Measurements from ENCODE around the gene NES. TPM values are rescaled to one million over a fixed set of nuclear protein-coding genes. Genes with fewer than 3 reads are reported as not detected.

The NES gene
- total RNA-seq, 4 donors from 2014 or later: 3.5 to 8.0 (median 5.4) TPM

- TF ChIP-seq POLR2A (IDR thresholded peaks at IDR 0.05): no peak
- TF ChIP-seq CTCF (IDR thresholded peaks at IDR 0.05): no peak
- no peak overlapping the region for H3K27ac ChIP-seq
- no peaks in the 10 kb centered on the region for H3K36me3 ChIP-seq
- WGBS, 2 donors: 91 to 94% methylated on average over 8 of the region's 10 CpGs
- H3K27me3 ChIP-seq: peaks cover 0 to 99% (median 0%) of the 10 kb centered on the region in 4 donors
- intact Hi-C loops (cut with DNase I): no loop called here
- no peak for DNase-seq
- H3K9me3 ChIP-seq: no peaks in the 10 kb centered on the region
- no peak overlapping the region for H3K4me3 ChIP-seq
- no peaks in the 10 kb centered on the region for H3K4me1 ChIP-seq
Observed at GRCh38 chr1:156648496-156648895, 28.7 kb downstream of the NES start.

DNA sequence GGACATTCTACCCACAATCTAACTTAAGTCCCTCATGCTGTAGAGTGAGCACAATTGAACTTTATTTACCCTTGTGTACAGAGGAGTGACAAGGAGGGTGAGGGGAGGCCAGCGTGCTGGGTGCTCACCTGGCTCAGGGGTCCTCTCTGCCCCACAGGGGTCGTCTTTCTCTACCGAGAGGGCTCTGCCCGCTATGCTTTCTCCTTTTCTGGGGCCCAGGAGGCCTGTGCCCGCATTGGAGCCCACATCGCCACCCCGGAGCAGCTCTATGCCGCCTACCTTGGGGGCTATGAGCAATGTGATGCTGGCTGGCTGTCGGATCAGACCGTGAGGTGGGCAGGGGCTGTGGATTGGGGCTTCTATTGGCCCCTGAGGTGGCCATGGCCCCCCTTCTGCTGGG is 29.9 kb downstream of the NES start:
- peaks cover 0 to 99% (median 6%) of the 10 kb centered on the region in 4 donors for H3K27me3 ChIP-seq
- no peaks in the 10 kb centered on the region for H3K36me3 ChIP-seq
- WGBS, 2 donors: 79% methylated on average over 4 of the region's 10 CpGs; no CpG with 5 or more reads in 1 of the 2 donors
- H3K27ac ChIP-seq: no peak overlapping the region
- DNase-seq: no peak
- no peak overlapping the region for H3K4me3 ChIP-seq
- no peaks in the 10 kb centered on the region for H3K9me3 ChIP-seq
- intact Hi-C loops (cut with DNase I): no loop called here
- TF ChIP-seq CTCF (IDR thresholded peaks at IDR 0.05) (no peak), POLR2A (IDR thresholded peaks at IDR 0.05) (no peak)
- H3K4me1 ChIP-seq: peaks cover 0 to 2% (median under 1%) of the 10 kb centered on the region in 3 donors

GRCh38 chr1:156646738-156647211 is 30.4 kb downstream of the NES start:
- Histone ChIP-seq H3K4me1 (peaks cover 4 to 8% (median 7%) of the 10 kb centered on the region in 3 donors), H3K27ac (no peak overlapping the region)

DNA sequence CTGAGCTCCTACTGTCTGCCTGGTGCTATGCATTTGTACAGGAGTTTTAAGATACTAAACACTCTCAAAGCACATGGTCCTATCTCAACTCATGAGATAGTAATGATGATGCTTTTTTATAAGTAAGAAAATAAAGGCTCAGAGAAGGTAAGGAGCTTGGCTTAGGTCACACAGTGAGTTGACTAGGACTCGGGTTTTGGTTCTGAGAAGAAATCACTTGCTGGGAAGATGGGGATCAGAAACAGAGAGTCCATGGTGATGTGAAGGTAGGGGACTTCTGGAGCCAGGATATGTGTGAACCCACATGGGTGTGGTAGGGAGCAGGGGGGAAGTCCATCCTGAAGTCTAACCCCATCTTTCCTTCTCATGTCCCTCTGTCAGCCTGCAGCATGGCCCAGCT is 31.5 kb downstream of the NES start:
- peaks cover 9 to 99% (median 15%) of the 10 kb centered on the region in 4 donors for H3K27me3 ChIP-seq
- H3K27ac ChIP-seq: no peak overlapping the region
- intact Hi-C loops (cut with DNase I): no loop called here
- 78 to 89% methylated on average over 1 of the region's 1 CpG for WGBS, 2 donors
- H3K9me3 ChIP-seq: no peaks in the 10 kb centered on the region
- H3K36me3 ChIP-seq: no peaks in the 10 kb centered on the region
- H3K4me3 ChIP-seq: no peak overlapping the region
- H3K4me1 ChIP-seq: peaks cover 7 to 15% (median 11%) of the 10 kb centered on the region in 3 donors
- DNase-seq: no peak
- no peak for TF ChIP-seq POLR2A (IDR thresholded peaks at IDR 0.05)

More at GRCh38 chr1:156646738-156647211, 30.4 kb downstream of the NES start:
- no peak for TF ChIP-seq POLR2A (IDR thresholded peaks at IDR 0.05)
- TF ChIP-seq CTCF (IDR thresholded peaks at IDR 0.05): no peak
- DNase-seq: no peak
- Histone ChIP-seq H3K9me3 (no peaks in the 10 kb centered on the region), H3K27me3 (peaks cover 5 to 99% (median 10%) of the 10 kb centered on the region in 4 donors), H3K36me3 (no peaks in the 10 kb centered on the region), H3K4me3 (no peak overlapping the region)
- WGBS, 2 donors: 0% methylated on average over 1 to 5 of the region's 51 CpGs
- intact Hi-C loops (cut with DNase I): no loop called here

DNA sequence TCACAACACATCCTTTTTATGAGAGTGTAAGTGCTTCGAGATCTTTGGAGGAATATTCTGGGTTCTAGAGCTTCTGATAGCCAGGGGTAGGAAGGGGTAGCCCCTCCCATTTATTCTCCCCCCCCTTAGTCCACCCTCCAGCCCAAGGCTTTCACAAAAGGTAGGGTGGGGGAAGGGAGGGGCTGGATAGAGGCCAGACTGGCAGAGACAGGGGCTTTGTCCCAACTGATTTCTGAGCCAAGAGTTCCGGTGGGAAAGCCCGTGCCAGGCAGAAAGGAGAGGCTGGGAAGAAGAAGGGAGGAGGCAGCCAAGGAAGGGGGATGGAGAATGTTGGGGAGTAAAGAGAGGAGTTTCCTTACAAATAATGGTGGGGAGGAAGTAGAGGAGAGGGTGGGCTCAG is 32.2 kb downstream of the NES start:
- DNase-seq: no peak
- H3K36me3 ChIP-seq: no peaks in the 10 kb centered on the region
- intact Hi-C loops (cut with DNase I): no loop called here
- H3K27ac ChIP-seq: no peak overlapping the region
- peaks cover 11 to 99% (median 17%) of the 10 kb centered on the region in 4 donors for H3K27me3 ChIP-seq
- no peaks in the 10 kb centered on the region for H3K9me3 ChIP-seq
- H3K4me3 ChIP-seq: no peak overlapping the region
- 13 to 41% methylated on average over 3 of the region's 3 CpGs for WGBS, 2 donors
- TF ChIP-seq POLR2A (IDR thresholded peaks at IDR 0.05) (no peak), CTCF (IDR thresholded peaks at IDR 0.05) (no peak)
- H3K4me1 ChIP-seq: peaks cover 7 to 15% (median 11%) of the 10 kb centered on the region in 3 donors

DNA sequence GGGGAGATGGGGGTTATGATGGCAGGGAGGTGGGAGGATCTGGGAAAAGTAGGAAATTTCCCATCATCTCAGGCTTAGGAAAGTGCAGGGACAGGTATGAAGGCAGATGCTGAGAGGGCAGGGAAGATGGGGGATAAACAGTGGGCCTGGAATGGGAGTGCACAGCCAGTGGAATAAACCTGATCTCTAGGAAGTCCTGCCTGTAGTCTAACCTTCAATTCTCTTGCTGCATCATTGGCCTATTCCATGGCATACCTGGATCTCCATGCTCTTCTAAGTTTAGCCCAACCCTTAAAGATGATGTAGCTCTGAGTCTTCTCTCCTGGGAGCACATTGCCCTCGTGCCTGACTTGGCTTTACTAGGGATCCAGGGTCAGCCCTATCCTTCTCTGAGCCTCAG is 32.6 kb downstream of the NES start:
- no peaks in the 10 kb centered on the region for H3K9me3 ChIP-seq
- no peak for DNase-seq
- TF ChIP-seq POLR2A (IDR thresholded peaks at IDR 0.05) (no peak), CTCF (IDR thresholded peaks at IDR 0.05) (no peak)
- H3K27ac ChIP-seq: no peak overlapping the region
- peaks cover 7 to 15% (median 11%) of the 10 kb centered on the region in 3 donors for H3K4me1 ChIP-seq
- intact Hi-C loops (cut with DNase I): no loop called here
- peaks cover 11 to 99% (median 20%) of the 10 kb centered on the region in 4 donors for H3K27me3 ChIP-seq
- no peaks in the 10 kb centered on the region for H3K36me3 ChIP-seq
- no peak overlapping the region for H3K4me3 ChIP-seq
- 17 to 56% methylated on average over 1 of the region's 1 CpG for WGBS, 2 donors
